HG02571 (cell line): ENCODE results near the gene WNT16.

Experiments used
- ATAC-seq: cut with Tn5 transposase; IDR thresholded peaks from one replicate; pipeline ENCODE4 v1.9.1; 2021; ENCODE audit warnings: mild to moderate bottlenecking, moderate library complexity; ENCODE audit not compliant: unreplicated experiment

The WNT16 gene

GRCh38 chr7:121342631-121343030 is 13.8 kb downstream of the WNT16 start:
- ATAC-seq: no peak

GRCh38 chr7:121343302-121343701 is 14.5 kb downstream of the WNT16 start:
- no peak for ATAC-seq

- no peak for ATAC-seq
Measured at GRCh38 chr7:121344093-121344492, 15.3 kb downstream of the WNT16 start.

GRCh38 chr7:121344497-121344896 is 15.7 kb downstream of the WNT16 start:
- no peak for ATAC-seq

GRCh38 chr7:121351682-121352081 is 22.9 kb downstream of the WNT16 start:
- ATAC-seq: no peak

GRCh38 chr7:121352323-121352722 is 23.5 kb downstream of the WNT16 start:
- no peak for ATAC-seq

GRCh38 chr7:121355574-121355973 is 26.8 kb downstream of the WNT16 start:
- no peak for ATAC-seq

- ATAC-seq: no peak
Measured at GRCh38 chr7:121360564-121360963, 31.8 kb downstream of the WNT16 start.

GRCh38 chr7:121366852-121367431 is 38.1 kb downstream of the WNT16 start:
- ATAC-seq: no peak

- peak; percentile 63 for ATAC-seq
Measured at GRCh38 chr7:121369462-121369861, 40.7 kb downstream of the WNT16 start.

- ATAC-seq: no peak
Measured at GRCh38 chr7:121371367-121371766, 42.6 kb downstream of the WNT16 start.

GRCh38 chr7:121371883-121372282 is 43.1 kb downstream of the WNT16 start:
- no peak for ATAC-seq

- peak; percentile 86 for ATAC-seq
Measured at GRCh38 chr7:121372376-121373010, 43.7 kb downstream of the WNT16 start.

GRCh38 chr7:121373177-121373576 is 44.4 kb downstream of the WNT16 start:
- no peak for ATAC-seq

- no peak for ATAC-seq
Measured at GRCh38 chr7:121376979-121377378, 48.2 kb downstream of the WNT16 start.

GRCh38 chr7:121379930-121380329 is 51.1 kb downstream of the WNT16 start:
- no peak for ATAC-seq

- no peak for ATAC-seq
Measured at GRCh38 chr7:121382473-121382872, 53.7 kb downstream of the WNT16 start.

- ATAC-seq: no peak
Measured at GRCh38 chr7:121383235-121383910, 54.6 kb downstream of the WNT16 start.

GRCh38 chr7:121384265-121384664 is 55.5 kb downstream of the WNT16 start:
- ATAC-seq: no peak

- ATAC-seq: no peak
Measured at GRCh38 chr7:121385056-121385799, 56.4 kb downstream of the WNT16 start.

GRCh38 chr7:121385800-121386179 is 57.0 kb downstream of the WNT16 start:
- peak; percentile 94 for ATAC-seq

GRCh38 chr7:121388950-121389349 is 60.1 kb downstream of the WNT16 start:
- no peak for ATAC-seq
